HFF-Myc (cell line): ENCODE measurements around the gene FBF1.

Experiments used
- DNase-seq: peaks from one replicate; pipeline ENCODE4 v3.0.0-alpha.2; 2011; ENCODE audit warnings: low read depth; ENCODE audit errors: extremely low read depth
- H3K4me3 ChIP-seq: replicated peaks from 2 replicates; pipeline ENCODE4 v1.5.1; 2011; ENCODE audit warnings: low read depth, mild to moderate bottlenecking, control low read depth, low read length
- TF ChIP-seq, protein P1 (sequence below): IDR thresholded peaks from 2 replicates; pipeline ENCODE4 v1.5.1; 2012; ENCODE audit warnings: mild to moderate bottlenecking, low read depth, low read length, control low read depth; ENCODE audit errors: missing control alignments

FBF1 gene

DNA sequence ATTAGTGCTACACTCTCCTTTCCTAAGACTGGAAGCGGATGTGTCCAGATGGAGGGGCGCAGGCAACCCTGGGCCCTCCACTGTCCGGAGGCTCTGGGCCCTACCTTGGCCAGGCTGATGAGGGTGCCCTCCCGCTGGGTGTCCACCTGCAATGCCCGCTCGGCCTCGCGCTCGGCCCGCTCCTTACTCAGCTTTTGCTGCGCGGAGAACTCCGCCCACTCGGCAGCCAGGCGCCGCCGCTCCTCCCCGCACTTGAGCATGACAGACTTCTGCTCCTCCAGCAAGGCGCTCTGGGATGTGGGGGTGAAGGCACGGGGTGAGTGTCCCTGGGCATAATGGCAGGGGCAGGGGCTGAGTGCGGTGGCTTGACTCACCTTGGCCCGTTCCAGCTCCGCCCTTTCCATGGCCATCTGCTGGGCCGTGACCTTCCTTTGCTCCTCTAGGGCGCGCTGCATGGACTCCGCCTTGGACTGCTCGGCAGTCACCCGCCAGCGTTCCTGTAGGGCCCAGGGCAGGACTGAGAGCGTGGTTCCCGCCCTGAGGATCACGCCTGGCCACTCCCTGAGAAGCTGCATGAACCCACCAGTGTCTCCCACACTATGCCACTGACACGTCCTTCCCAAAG, 26.1 kb downstream of the FBF1 start:
- no peak overlapping the region for H3K4me3 ChIP-seq
- no peak for DNase-seq
- TF ChIP-seq, protein P1, sequence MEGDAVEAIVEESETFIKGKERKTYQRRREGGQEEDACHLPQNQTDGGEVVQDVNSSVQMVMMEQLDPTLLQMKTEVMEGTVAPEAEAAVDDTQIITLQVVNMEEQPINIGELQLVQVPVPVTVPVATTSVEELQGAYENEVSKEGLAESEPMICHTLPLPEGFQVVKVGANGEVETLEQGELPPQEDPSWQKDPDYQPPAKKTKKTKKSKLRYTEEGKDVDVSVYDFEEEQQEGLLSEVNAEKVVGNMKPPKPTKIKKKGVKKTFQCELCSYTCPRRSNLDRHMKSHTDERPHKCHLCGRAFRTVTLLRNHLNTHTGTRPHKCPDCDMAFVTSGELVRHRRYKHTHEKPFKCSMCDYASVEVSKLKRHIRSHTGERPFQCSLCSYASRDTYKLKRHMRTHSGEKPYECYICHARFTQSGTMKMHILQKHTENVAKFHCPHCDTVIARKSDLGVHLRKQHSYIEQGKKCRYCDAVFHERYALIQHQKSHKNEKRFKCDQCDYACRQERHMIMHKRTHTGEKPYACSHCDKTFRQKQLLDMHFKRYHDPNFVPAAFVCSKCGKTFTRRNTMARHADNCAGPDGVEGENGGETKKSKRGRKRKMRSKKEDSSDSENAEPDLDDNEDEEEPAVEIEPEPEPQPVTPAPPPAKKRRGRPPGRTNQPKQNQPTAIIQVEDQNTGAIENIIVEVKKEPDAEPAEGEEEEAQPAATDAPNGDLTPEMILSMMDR = no peak

- H3K4me3 ChIP-seq = no peak overlapping the region
- DNase-seq = no peak
- TF ChIP-seq, protein P1 = no peak
Measured at GRCh38 chr17:75913537-75914210, 27.2 kb downstream of the FBF1 start.

GRCh38 chr17:75910699-75911098, 30.1 kb downstream of the FBF1 start:
- TF ChIP-seq, protein P1 = no peak
- no peak for DNase-seq
- H3K4me3 ChIP-seq = no peak overlapping the region

- TF ChIP-seq, protein P1 = no peak
- no peak for DNase-seq
- H3K4me3 ChIP-seq = no peak overlapping the region
Measured at GRCh38 chr17:75909812-75910274, 31.0 kb downstream of the FBF1 start.

DNA sequence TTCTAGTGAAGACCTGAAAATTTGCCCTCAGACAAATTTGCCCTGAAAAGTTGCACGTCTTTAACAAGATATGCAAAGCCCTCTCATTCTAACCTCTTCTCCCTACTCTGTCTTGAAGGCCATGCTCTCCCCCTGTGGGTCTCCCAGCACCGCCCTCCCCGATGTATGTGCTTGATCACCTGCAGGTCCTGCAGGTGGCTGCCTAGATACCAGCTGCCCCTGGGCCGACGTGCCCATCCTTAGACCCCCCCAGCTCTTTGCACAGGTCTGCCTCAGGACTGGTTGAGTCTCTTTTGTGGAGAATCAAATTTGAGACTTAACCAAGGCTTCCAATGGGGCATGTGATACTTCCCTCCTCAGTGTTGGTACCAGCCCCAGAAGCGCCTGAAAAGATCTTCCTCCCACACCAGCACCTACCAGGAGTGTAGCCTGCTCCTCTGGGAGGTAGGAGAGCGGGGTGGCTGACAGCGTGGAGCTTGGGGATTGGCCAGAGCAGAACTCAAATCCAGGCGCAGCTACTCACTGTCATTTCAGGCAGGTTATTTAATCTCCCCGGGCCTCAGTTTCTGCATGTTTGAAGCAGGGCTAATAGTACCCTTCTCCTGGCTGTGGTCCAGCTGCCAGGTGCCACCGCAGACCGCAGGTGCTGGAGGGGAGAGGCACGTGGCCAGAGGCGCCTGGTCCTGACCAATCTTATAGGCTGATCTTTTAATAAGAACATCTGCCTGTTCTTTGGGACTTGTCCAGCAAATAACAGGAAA, 31.6 kb downstream of the FBF1 start:
- no peak for DNase-seq
- H3K4me3 ChIP-seq = no peak overlapping the region
- TF ChIP-seq, protein P1 = no peak

GRCh38 chr17:75908201-75908600, 32.6 kb downstream of the FBF1 start:
- no peak overlapping the region for H3K4me3 ChIP-seq
- no peak for DNase-seq
- TF ChIP-seq, protein P1 = no peak
